ENCODE results near the gene SIPA1L3.

- TF ChIP-seq NFRKB (IDR thresholded peaks at IDR 0.05) = no peak
- no peak for TF ChIP-seq POLR2AphosphoS5 (IDR thresholded peaks at IDR 0.05; ENCODE audit: low read depth, low read length)
- no peak for TF ChIP-seq HMGXB4 (CRISPR knock-in tag; IDR thresholded peaks at IDR 0.05; ENCODE audit: borderline replicate concordance in 1 of 2, low read depth in 1 of 2)
- no peak for TF ChIP-seq CEBPB (IDR thresholded peaks at IDR 0.05; ENCODE audit: borderline replicate concordance, low read depth, low read length)
- TF ChIP-seq CTCF (CRISPR knock-in tag; IDR thresholded peaks at IDR 0.05) = no peak
- TF ChIP-seq MZF1 (CRISPR knock-in tag; IDR thresholded peaks at IDR 0.05; ENCODE audit: borderline replicate concordance) = no peak
Observed at GRCh38 chr19:38132781-38133180, 225.8 kb downstream of the SIPA1L3 start.
